ENCODE measurements around the gene EVI2A. TPM values are rescaled to one million over a fixed set of nuclear protein-coding genes. Genes with fewer than 3 reads are reported as not detected.
"Not testable (repeated sequence)": the region's sequence is repeated elsewhere in the genome, so short reads cannot be mapped to it uniquely, and the experiment has no call there.

Gene EVI2A
- total and polyA plus RNA-seq, 8 donors: 0.20 to 8.5 (median 0.80) TPM

- no peak for TF ChIP-seq CTCF (IDR thresholded peaks at IDR 0.05)
- Histone ChIP-seq H3K4me1 (no peaks in the 10 kb centered on the region), H3K27ac (no peak overlapping the region), H3K36me3 (peaks cover 0 to 4% (median 0%) of the 10 kb centered on the region in 3 donors), H3K27me3 (no peaks in the 10 kb centered on the region), H3K9me3 (no peaks in the 10 kb centered on the region), H3K4me3 (no peak overlapping the region)
- DNase-seq (no peak), ATAC-seq (no peak), FAIRE-seq (no peak)
- intact Hi-C loops (cut with DNase I): no loop called here
Observed at GRCh38 chr17:31291820-31292219, 29.6 kb downstream of the EVI2A start.

- peaks cover 0 to 4% (median 0%) of the 10 kb centered on the region in 3 donors for H3K36me3 ChIP-seq
- H3K27ac ChIP-seq: no peak overlapping the region
- no peaks in the 10 kb centered on the region for H3K27me3 ChIP-seq
- no peaks in the 10 kb centered on the region for H3K9me3 ChIP-seq
- ATAC-seq (no peak), FAIRE-seq (no peak), DNase-seq (no peak)
- intact Hi-C loops (cut with DNase I): no loop called here
- H3K4me1 ChIP-seq: no peaks in the 10 kb centered on the region
- 71 to 72% methylated on average over 3 of the region's 3 CpGs for WGBS, 2 donors
- no peak overlapping the region for H3K4me3 ChIP-seq
- TF ChIP-seq CTCF (IDR thresholded peaks at IDR 0.05): no peak
Observed at GRCh38 chr17:31289790-31290189, 31.6 kb downstream of the EVI2A start.

- H3K36me3 ChIP-seq; H3K4me3 ChIP-seq; intact Hi-C loops (cut with DNase I); ATAC-seq; H3K27me3 ChIP-seq; H3K4me1 ChIP-seq; FAIRE-seq; H3K9me3 ChIP-seq; H3K27ac ChIP-seq; DNase-seq: not testable (repeated sequence)
- whole genome bisulfite sequencing, 2 donors: 57 to 100% methylated on average over 1 of the region's 1 CpG
Observed at GRCh38 chr17:31287932-31288331, 33.5 kb downstream of the EVI2A start.

- no peaks in the 10 kb centered on the region for H3K27me3 ChIP-seq
- WGBS, 2 donors: 83 to 91% methylated on average over 1 of the region's 1 CpG
- H3K36me3 ChIP-seq: peaks cover 0 to 4% (median 0%) of the 10 kb centered on the region in 3 donors
- ATAC-seq (no peak), FAIRE-seq (no peak), DNase-seq (no peak)
- no peak overlapping the region for H3K27ac ChIP-seq
- intact Hi-C loops (cut with DNase I): no loop called here
- H3K4me3 ChIP-seq: no peak overlapping the region
- no peaks in the 10 kb centered on the region for H3K4me1 ChIP-seq
- H3K9me3 ChIP-seq: no peaks in the 10 kb centered on the region
- no peak for TF ChIP-seq CTCF (IDR thresholded peaks at IDR 0.05)
Observed at GRCh38 chr17:31286587-31286986, 34.8 kb downstream of the EVI2A start.

GRCh38 chr17:31283841-31284240 lies 37.6 kb downstream of the EVI2A start:
- H3K27ac ChIP-seq: no peak overlapping the region
- intact Hi-C loops (cut with DNase I): no loop called here
- FAIRE-seq (no peak), ATAC-seq (no peak), DNase-seq (no peak)
- TF ChIP-seq CTCF (IDR thresholded peaks at IDR 0.05): no peak
- no peaks in the 10 kb centered on the region for H3K9me3 ChIP-seq
- H3K36me3 ChIP-seq: no peaks in the 10 kb centered on the region
- H3K4me1 ChIP-seq: no peaks in the 10 kb centered on the region
- no peak overlapping the region for H3K4me3 ChIP-seq
- no peaks in the 10 kb centered on the region for H3K27me3 ChIP-seq

GRCh38 chr17:31281061-31281460 lies 40.4 kb downstream of the EVI2A start:
- 94 to 96% methylated on average over 2 of the region's 2 CpGs for WGBS, 2 donors

More at GRCh38 chr17:31281061-31281460, 40.4 kb downstream of the EVI2A start:
- no peak for FAIRE-seq
- Histone ChIP-seq H3K36me3 (no peaks in the 10 kb centered on the region), H3K4me1 (no peaks in the 10 kb centered on the region), H3K27ac (no peak overlapping the region), H3K4me3 (no peak overlapping the region), H3K9me3 (no peaks in the 10 kb centered on the region), H3K27me3 (no peaks in the 10 kb centered on the region)
- intact Hi-C loops (cut with DNase I): no loop called here
- DNase-seq: no peak
- no peak for TF ChIP-seq CTCF (IDR thresholded peaks at IDR 0.05)
- ATAC-seq: no peak

Measured in pancreas (tissue), 10 donors.